Neural cell (in vitro differentiated cells): ENCODE results near the gene PARD3B. TPM values are rescaled to one million over a fixed set of nuclear protein-coding genes. Genes with fewer than 3 reads are reported as not detected.

Experiments used
- H2AFZ ChIP-seq: fragments of 200-600, 300-800 bp; sonication (generic), shearing (Covaris generic); 2 replicates; pipeline ENCODE4 v1.6.0; 2014; ENCODE audit warnings: low read depth, mild to moderate bottlenecking, antibody characterized with exemption, low read length, moderate library complexity
- H3F3A ChIP-seq: fragments of 200-600 bp; shearing (Covaris generic); 2 replicates; pipeline ENCODE4 v1.6.1; 2016; ENCODE audit warnings: mild to moderate bottlenecking, moderate library complexity, mixed read lengths, antibody characterized with exemption, low read length; ENCODE audit not compliant: insufficient read depth, poor library complexity, severe bottlenecking
- H3K27ac ChIP-seq: fragments of 200-600, 300-800 bp; sonication (generic), shearing (Covaris generic); 2 replicates; pipeline ENCODE4 v1.5.1; 2014; ENCODE audit warnings: mild to moderate bottlenecking, low read length, moderate library complexity
- H3K27me3 ChIP-seq: fragments of 300-800, 200-600 bp; sonication (generic), shearing (Covaris generic); 2 replicates; pipeline ENCODE4 v1.6.0; 2014; ENCODE audit warnings: mild to moderate bottlenecking, low read depth, low read length, moderate library complexity; ENCODE audit not compliant: insufficient read depth
- H3K36me3 ChIP-seq: fragments of 300-800, 200-600 bp; sonication (generic), shearing (Covaris generic); 2 replicates; pipeline ENCODE4 v1.5.1; 2014; ENCODE audit warnings: mild to moderate bottlenecking, antibody characterized with exemption, low read length, moderate library complexity; ENCODE audit not compliant: insufficient read depth
- H3K4me2 ChIP-seq: fragments of 300-800, 200-600 bp; sonication (generic), shearing (Covaris generic); 2 replicates; pipeline ENCODE4 v1.6.0; 2014; ENCODE audit warnings: mild to moderate bottlenecking, low read length
- H3K4me3 ChIP-seq: fragments of 300-800, 200-600 bp; sonication (generic), shearing (Covaris generic); 2 replicates; pipeline ENCODE4 v1.5.1; 2014; ENCODE audit warnings: mild to moderate bottlenecking, low read length, moderate library complexity
- H3K79me2 ChIP-seq: fragments of 200-600 bp; shearing (Covaris generic); replicated peaks from 2 replicates; pipeline ENCODE4 v1.6.0; 2014; ENCODE audit warnings: mild to moderate bottlenecking, low read length, moderate library complexity; ENCODE audit not compliant: insufficient read depth
- H3K9ac ChIP-seq: fragments of 300-800, 200-600 bp; sonication (generic), shearing (Covaris generic); 2 replicates; pipeline ENCODE4 v1.6.1; 2016; ENCODE audit warnings: mild to moderate bottlenecking, low read length, mixed read lengths
- H3K9me2 ChIP-seq: fragments of 200-600 bp; shearing (Covaris generic); 2 replicates; pipeline ENCODE4 v1.6.1; 2016; ENCODE audit warnings: mild to moderate bottlenecking, low read length, mixed read lengths; ENCODE audit not compliant: insufficient read depth
- H3K9me3 ChIP-seq: fragments of 200-600, 300-800 bp; sonication (generic), shearing (Covaris generic); 2 replicates; pipeline ENCODE4 v1.6.1; 2016; ENCODE audit warnings: mild to moderate bottlenecking, mixed run types, low read length, moderate library complexity, mixed read lengths
- H4K20me1 ChIP-seq: fragments of 200-600 bp; shearing (Covaris generic); 2 replicates; pipeline ENCODE4 v1.6.1; 2016; ENCODE audit warnings: mild to moderate bottlenecking, mixed run types; ENCODE audit not compliant: insufficient read depth
- CTCF ChIP-seq: fragments of 450-650 bp; IDR thresholded peaks from 2 replicates; pipeline ENCODE4 v1.5.1; 2014; ENCODE audit warnings: antibody characterized with exemption, mild to moderate bottlenecking, moderate library complexity; ENCODE audit not compliant: poor library complexity, severe bottlenecking
- EP300 ChIP-seq: fragments of 450-650 bp; conservative IDR thresholded peaks from 2 replicates; pipeline ENCODE4 v1.6.1; 2014; ENCODE audit warnings: antibody characterized with exemption, mild to moderate bottlenecking, moderate library complexity; ENCODE audit not compliant: poor library complexity, severe bottlenecking
- EZH2 ChIP-seq: fragments of 200-600, 300-800 bp; shearing (Covaris generic), sonication (generic); IDR thresholded peaks from 2 replicates; pipeline ENCODE4 v1.6.1; 2014; ENCODE audit warnings: antibody characterized with exemption, low read length, borderline replicate concordance, mild to moderate bottlenecking; ENCODE audit not compliant: insufficient read depth, poor library complexity, severe bottlenecking
- MXI1 ChIP-seq: fragments of 450-650 bp; conservative IDR thresholded peaks from 2 replicates; pipeline ENCODE4 v1.6.1; 2014; ENCODE audit warnings: antibody characterized with exemption, mild to moderate bottlenecking; ENCODE audit not compliant: poor library complexity, severe bottlenecking
- POLR2AphosphoS5 ChIP-seq: IDR thresholded peaks from 2 replicates; pipeline ENCODE4 v1.6.1; 2012
- RAD21 ChIP-seq: fragments of 450-650 bp; conservative IDR thresholded peaks from 2 replicates; pipeline ENCODE4 v1.6.1; 2014; ENCODE audit warnings: antibody characterized with exemption, mild to moderate bottlenecking, moderate library complexity
- REST ChIP-seq: IDR thresholded peaks from 2 replicates; pipeline ENCODE4 v1.6.1; 2012; ENCODE audit warnings: borderline replicate concordance
- SMC3 ChIP-seq: fragments of 450-650 bp; conservative IDR thresholded peaks from 2 replicates; pipeline ENCODE4 v1.6.1; 2014; ENCODE audit warnings: antibody characterized with exemption, mild to moderate bottlenecking, moderate library complexity; ENCODE audit not compliant: poor library complexity
- TAF1 ChIP-seq: IDR thresholded peaks from 2 replicates; pipeline ENCODE4 v1.6.1; 2012; ENCODE audit warnings: low read depth
- polyA plus RNA-seq: library from polyadenylated mRNA; depleted of rRNA; stranded (reverse); fragments of >200 nt; gene quantifications from 2 replicates; pipeline ENCODE4 v1.2.3, GENCODE V29; 2014

PARD3B gene
- polyA plus RNA-seq, 1 donor from 2014 or later, result 0.54 TPM

- H3K36me3 ChIP-seq, result no peaks in the 10 kb centered on the region
- H3K27ac ChIP-seq, result no peak overlapping the region
- H3K79me2 ChIP-seq, result no peaks in the 10 kb centered on the region
- H3K9me3 ChIP-seq, result no peaks in the 10 kb centered on the region
- no peaks in the 10 kb centered on the region for H4K20me1 ChIP-seq
- H3K9me2 ChIP-seq, result no peaks in the 10 kb centered on the region
- H3K9ac ChIP-seq, result no peak overlapping the region
- TF ChIP-seq RAD21, result no peak
- no peak for TF ChIP-seq TAF1
- no peak for TF ChIP-seq SMC3
- TF ChIP-seq CTCF, result no peak
- no peak for TF ChIP-seq POLR2AphosphoS5
- TF ChIP-seq EZH2, result no peak
- TF ChIP-seq REST, result no peak
- no peak for TF ChIP-seq EP300
- no peak for TF ChIP-seq MXI1
- no peak overlapping the region for H2AFZ ChIP-seq
- H3K4me3 ChIP-seq, result no peak overlapping the region
- H3K4me2 ChIP-seq, result no peak overlapping the region
- H3F3A ChIP-seq, result no peaks in the 10 kb centered on the region
- no peaks in the 10 kb centered on the region for H3K27me3 ChIP-seq
Measured at GRCh38 chr2:204533629-204534370, 11.5 kb upstream of the PARD3B start.

GRCh38 chr2:204535356-204535755, 9.9 kb upstream of the PARD3B start:
- Histone ChIP-seq H3K27ac (no peak overlapping the region), H3K27me3 (no peaks in the 10 kb centered on the region), H2AFZ (no peak overlapping the region), H3K9ac (no peak overlapping the region), H3K9me2 (no peaks in the 10 kb centered on the region), H4K20me1 (no peaks in the 10 kb centered on the region), H3K36me3 (no peaks in the 10 kb centered on the region), H3K4me2 (no peak overlapping the region), H3K9me3 (no peaks in the 10 kb centered on the region), H3K79me2 (no peaks in the 10 kb centered on the region), H3F3A (no peaks in the 10 kb centered on the region), H3K4me3 (no peak overlapping the region)
- no peak for TF ChIP-seq EP300
- TF ChIP-seq RAD21, result no peak
- TF ChIP-seq TAF1, result no peak
- no peak for TF ChIP-seq MXI1
- no peak for TF ChIP-seq EZH2
- TF ChIP-seq CTCF, result no peak
- TF ChIP-seq POLR2AphosphoS5, result no peak
